Measurements from ENCODE around the gene PNPLA2. TPM values are rescaled to one million over a fixed set of nuclear protein-coding genes. Genes with fewer than 3 reads are reported as not detected.

The PNPLA2 gene
- total and polyA plus RNA-seq, 2 donors (not counting 1 experiment from before 2014, with no cell fraction given) = 16.2 to 33.9 TPM

GRCh38 chr11:826836-827145 lies 8.1 kb downstream of the PNPLA2 start:
- DNase-seq (ENCODE audit: low read depth in 2 of 2) = no peak
- Histone ChIP-seq H3K9ac (ENCODE audit: insufficient read depth, low read length) (peak overlapping the region; percentile 16), H3K27ac (ENCODE audit: insufficient read depth, low read length) (no peak overlapping the region), H2AFZ (ENCODE audit: low read length) (no peak overlapping the region), H3K27me3 (ENCODE audit: control insufficient read depth, insufficient read depth, low read length) (no peaks in the 10 kb centered on the region), H3K9me3 (ENCODE audit: control insufficient read depth, insufficient read depth, low read depth, low read length) (no peaks in the 10 kb centered on the region), H3K4me2 (ENCODE audit: extremely low read depth, insufficient read depth, low read length) (peak overlapping the region; percentile 68), H3K36me3 (ENCODE audit: control insufficient read depth, insufficient read depth, low read length) (peaks cover 13% of the 10 kb centered on the region), H3K4me1 (ENCODE audit: control insufficient read depth, extremely low read depth, insufficient read depth, low read length) (peaks cover 20% of the 10 kb centered on the region), H3K4me3 (replicated peaks in 1 of 4; ENCODE audit: control extremely low read depth in 1 of 4, insufficient read depth in 1 of 4, low read depth in 3 of 4, low read length in 4 of 4) (peak overlapping the region in 2 of 4 experiments; percentile 19 to 45), H4K20me1 (ENCODE audit: control insufficient read depth, extremely low read depth, insufficient read depth, low read length) (no peaks in the 10 kb centered on the region), H3K79me2 (ENCODE audit: control insufficient read depth, insufficient read depth, low read length) (no peaks in the 10 kb centered on the region)
- TF ChIP-seq EZH2 (IDR thresholded peaks at IDR 0.05; ENCODE audit: low read length, missing control alignments) (no peak), CTCF (conservative IDR thresholded peaks at IDR 0.05 in 1 of 2, IDR thresholded peaks at IDR 0.05 in 1 of 2; ENCODE audit: low read depth in 1 of 2, low read length in 2 of 2) (no peak)

GRCh38 chr11:827146-827896 lies 8.6 kb downstream of the PNPLA2 start:
- no peak for DNase-seq (ENCODE audit: low read depth in 2 of 2)
- Histone ChIP-seq H3K27ac (ENCODE audit: insufficient read depth, low read length) (no peak overlapping the region), H3K9ac (ENCODE audit: insufficient read depth, low read length) (no peak overlapping the region), H3K4me2 (ENCODE audit: extremely low read depth, insufficient read depth, low read length) (peak overlapping the region; percentile 68), H3K9me3 (ENCODE audit: control insufficient read depth, insufficient read depth, low read depth, low read length) (no peaks in the 10 kb centered on the region), H3K79me2 (ENCODE audit: control insufficient read depth, insufficient read depth, low read length) (no peaks in the 10 kb centered on the region), H3K36me3 (ENCODE audit: control insufficient read depth, insufficient read depth, low read length) (peaks cover 10% of the 10 kb centered on the region), H4K20me1 (ENCODE audit: control insufficient read depth, extremely low read depth, insufficient read depth, low read length) (no peaks in the 10 kb centered on the region), H3K27me3 (ENCODE audit: control insufficient read depth, insufficient read depth, low read length) (no peaks in the 10 kb centered on the region), H3K4me1 (ENCODE audit: control insufficient read depth, extremely low read depth, insufficient read depth, low read length) (peaks cover 24% of the 10 kb centered on the region), H2AFZ (ENCODE audit: low read length) (no peak overlapping the region), H3K4me3 (replicated peaks in 1 of 4; ENCODE audit: control extremely low read depth in 1 of 4, insufficient read depth in 1 of 4, low read depth in 3 of 4, low read length in 4 of 4) (peak overlapping the region in 2 of 4 experiments; percentile 19 to 45)
- no peak for TF ChIP-seq EZH2 (IDR thresholded peaks at IDR 0.05; ENCODE audit: low read length, missing control alignments)
- TF ChIP-seq CTCF (conservative IDR thresholded peaks at IDR 0.05 in 1 of 2, IDR thresholded peaks at IDR 0.05 in 1 of 2; ENCODE audit: low read depth in 1 of 2, low read length in 2 of 2) = no peak

DNA sequence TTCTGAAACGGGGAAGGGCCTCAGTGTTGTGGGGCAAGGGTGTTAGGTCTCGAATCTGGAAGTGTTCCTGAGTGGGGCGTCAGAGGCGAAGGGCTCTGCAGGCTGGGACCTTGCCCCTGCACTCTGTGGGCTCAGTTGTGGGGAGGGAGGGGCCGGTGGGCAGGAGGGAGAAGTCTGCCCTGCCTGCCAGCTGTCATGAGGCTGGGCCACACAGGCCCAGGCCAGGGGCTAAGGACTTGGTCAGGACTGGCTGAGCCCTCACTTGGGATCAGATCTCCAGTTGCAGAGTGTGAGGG lies 9.1 kb downstream of the PNPLA2 start, which contains the start of gene CRACR2B:
CRACR2B (plus strand) TSS at position 23 of the 296 bp plus-strand sequence. CDS start 689 bp downstream, outside the sequence.
- no peak for TF ChIP-seq EZH2 (IDR thresholded peaks at IDR 0.05; ENCODE audit: low read length, missing control alignments)
- TF ChIP-seq CTCF (conservative IDR thresholded peaks at IDR 0.05 in 1 of 2, IDR thresholded peaks at IDR 0.05 in 1 of 2; ENCODE audit: low read depth in 1 of 2, low read length in 2 of 2) = no peak
- no peaks in the 10 kb centered on the region for H4K20me1 ChIP-seq (ENCODE audit: control insufficient read depth, extremely low read depth, insufficient read depth, low read length)
- no peak within 1 kb of the TSS for H3K27ac ChIP-seq (ENCODE audit: insufficient read depth, low read length)
- peak within 1 kb of the TSS; percentile 68 for H3K4me2 ChIP-seq (ENCODE audit: extremely low read depth, insufficient read depth, low read length)
- H3K9ac ChIP-seq (ENCODE audit: insufficient read depth, low read length) = peak within 1 kb of the TSS; percentile 16
- no peak for DNase-seq (ENCODE audit: low read depth in 2 of 2)
- peaks cover 8% of the 10 kb centered on the region for H3K36me3 ChIP-seq (ENCODE audit: control insufficient read depth, insufficient read depth, low read length)
- no peaks in the 10 kb centered on the region for H3K9me3 ChIP-seq (ENCODE audit: control insufficient read depth, insufficient read depth, low read depth, low read length)
- no peak within 1 kb of the TSS for H2AFZ ChIP-seq (ENCODE audit: low read length)
- no peaks in the 10 kb centered on the region for H3K27me3 ChIP-seq (ENCODE audit: control insufficient read depth, insufficient read depth, low read length)
- H3K79me2 ChIP-seq (ENCODE audit: control insufficient read depth, insufficient read depth, low read length) = no peaks in the 10 kb centered on the region
- H3K4me3 ChIP-seq (replicated peaks in 1 of 4; ENCODE audit: control extremely low read depth in 1 of 4, insufficient read depth in 1 of 4, low read depth in 3 of 4, low read length in 4 of 4) = peak within 1 kb of the TSS in 2 of 4 experiments; percentile 19 to 45
- peaks cover 27% of the 10 kb centered on the region for H3K4me1 ChIP-seq (ENCODE audit: control insufficient read depth, extremely low read depth, insufficient read depth, low read length)
